Sigmoid colon (tissue), 7 donors: Measurements from ENCODE around the gene PNPLA6. TPM values are rescaled to one million over a fixed set of nuclear protein-coding genes. Genes with fewer than 3 reads are reported as not detected.

ENCODE experiments used
- DNase-seq: peaks from one replicate; pipeline ENCODE4 v3.0.0-alpha.2; 2019
- H3K27ac ChIP-seq, 4 donors: fragments of 200-600 bp; sonication (generic); one replicate each; pipeline ENCODE4 v1.5.1; 2016 to 2019; ENCODE audit warnings: mild to moderate bottlenecking in 1 of 4
- H3K27me3 ChIP-seq, 3 donors: fragments of 200-600 bp; sonication (generic); one replicate each; pipeline ENCODE4 v1.5.1; 2019; ENCODE audit warnings: mild to moderate bottlenecking in 1 of 3
- H3K36me3 ChIP-seq, 4 donors: fragments of 200-600 bp; sonication (generic); one replicate each; pipeline ENCODE4 v1.5.1; 2016 to 2019
- H3K4me1 ChIP-seq, 4 donors: fragments of 200-600 bp; sonication (generic); one replicate each; pipeline ENCODE4 v1.5.1; 2017 to 2019
- H3K4me3 ChIP-seq, 4 donors: fragments of 200-600 bp; sonication (generic); one replicate each; pipeline ENCODE4 v1.5.1; 2017 to 2019; ENCODE audit warnings: mild to moderate bottlenecking in 2 of 4, moderate library complexity in 1 of 4
- H3K9me3 ChIP-seq, 4 donors: fragments of 200-600 bp in 3 of 4; sonication (generic) in 3 of 4; one replicate each; pipeline versions ENCODE4 v1.5.1 to v1.6.1; 2013 to 2019
- EP300 ChIP-seq, 4 donors: sonication (generic); formaldehyde crosslinking; IDR thresholded peaks; one replicate each; pipeline ENCODE4 v1.6.1; 2017; ENCODE audit warnings: antibody characterized with exemption in 4 of 4
- POLR2A ChIP-seq, 2 donors: fragments of 450-650 bp; IDR thresholded peaks; one replicate each; pipeline ENCODE4 v1.6.1; 2016; ENCODE audit warnings: antibody characterized with exemption in 2 of 2, mild to moderate bottlenecking in 2 of 2, moderate library complexity in 2 of 2
- POLR2AphosphoS5 ChIP-seq, 4 donors: sonication (generic); formaldehyde crosslinking; IDR thresholded peaks; one replicate each; pipeline ENCODE4 v1.6.1; 2017; ENCODE audit warnings: antibody characterized with exemption in 4 of 4
- WGBS, 2 donors: extraction: QIAGEN DNeasy Blood & Tissue Kit; methylation state at CpG; one replicate each; pipeline ENCODE4 v1.1.7; 2013; 5-methylcytosine and 5-hydroxymethylcytosine counted together
- intact Hi-C: fragments of 100-400 bp; cut with DNase I; formaldehyde crosslinking; loops from one replicate; pipeline ENCODE4 v1.15.1; 2023
- polyA plus RNA-seq, 3 donors: library from polyadenylated mRNA; stranded (reverse); fragments of 200-250 nt; gene quantifications; one replicate each; pipeline ENCODE4 v1.2.3, GENCODE V29; 2013
- total RNA-seq, 4 donors: library from RNA; depleted of rRNA; stranded (reverse); fragments of >200 nt; gene quantifications; one replicate each; pipeline ENCODE4 v1.1.0, GENCODE V29; 2016
- TF ChIP-seq, protein P1 (sequence below), 4 experiments: fragments of 450-650 bp in 3 of 4; fragments of 200-600 bp in 1 of 4; IDR thresholded peaks; one replicate each; pipeline ENCODE4 v1.5.1; 2016 to 2019; ENCODE audit warnings: antibody characterized with exemption in 4 of 4, mild to moderate bottlenecking in 3 of 4, moderate library complexity in 2 of 4
- donor health status: healthy with polysubstance abuse.
- donor health status: Bipolar disorder and iron deficiency.
- donor health status: healthy.

Gene PNPLA6
- total and polyA plus RNA-seq, 7 donors = 13.6 to 77.0 (median 40.3) TPM

DNA sequence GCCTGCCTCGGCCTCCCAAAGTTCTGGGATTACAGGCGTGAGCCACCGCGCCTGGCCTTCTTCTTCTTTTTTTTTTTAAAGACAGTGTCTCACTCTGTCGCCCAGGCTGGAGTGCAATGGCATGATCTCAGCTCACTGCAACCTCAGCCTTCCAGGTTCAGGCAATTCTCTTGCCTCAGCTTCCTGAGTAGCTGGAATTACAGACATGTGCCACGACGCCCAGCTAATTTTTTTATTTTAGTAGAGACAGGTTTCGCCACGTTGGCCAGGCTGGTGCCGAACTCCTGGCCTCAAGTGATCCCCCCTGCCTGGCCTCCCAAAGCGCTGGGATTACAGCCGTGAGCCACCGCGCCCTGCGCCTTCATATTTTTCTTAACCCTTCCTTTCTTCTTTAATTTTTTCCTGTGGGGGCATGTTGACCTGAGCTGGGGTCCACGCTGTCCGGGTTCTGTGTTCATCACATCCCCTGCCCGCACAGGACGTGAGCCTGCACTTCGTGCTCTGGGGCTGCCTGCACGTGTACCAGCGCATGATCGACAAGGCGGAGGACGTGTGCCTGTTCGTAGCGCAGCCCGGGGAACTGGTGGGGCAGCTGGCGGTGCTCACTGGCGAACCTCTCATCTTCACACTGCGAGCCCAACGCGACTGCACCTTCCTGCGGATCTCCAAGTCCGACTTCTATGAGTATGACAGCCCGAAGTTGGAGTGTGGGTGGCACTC is 14.1 kb downstream of the PNPLA6 start:
- Histone ChIP-seq H3K4me1 (peaks cover 0 to 11% (median 11%) of the 10 kb centered on the region in 4 donors), H3K36me3 (peaks cover 6 to 52% (median 19%) of the 10 kb centered on the region in 4 donors), H3K27ac (no peak overlapping the region), H3K9me3 (no peaks in the 10 kb centered on the region), H3K27me3 (no peaks in the 10 kb centered on the region), H3K4me3 (no peak overlapping the region)
- DNase-seq = no peak
- intact Hi-C loops = no loop called here
- TF ChIP-seq POLR2A (IDR thresholded peaks at IDR 0.05) (no peak), EP300 (IDR thresholded peaks at IDR 0.05) (no peak), POLR2AphosphoS5 (IDR thresholded peaks at IDR 0.05) (no peak)
- TF ChIP-seq, protein P1, sequence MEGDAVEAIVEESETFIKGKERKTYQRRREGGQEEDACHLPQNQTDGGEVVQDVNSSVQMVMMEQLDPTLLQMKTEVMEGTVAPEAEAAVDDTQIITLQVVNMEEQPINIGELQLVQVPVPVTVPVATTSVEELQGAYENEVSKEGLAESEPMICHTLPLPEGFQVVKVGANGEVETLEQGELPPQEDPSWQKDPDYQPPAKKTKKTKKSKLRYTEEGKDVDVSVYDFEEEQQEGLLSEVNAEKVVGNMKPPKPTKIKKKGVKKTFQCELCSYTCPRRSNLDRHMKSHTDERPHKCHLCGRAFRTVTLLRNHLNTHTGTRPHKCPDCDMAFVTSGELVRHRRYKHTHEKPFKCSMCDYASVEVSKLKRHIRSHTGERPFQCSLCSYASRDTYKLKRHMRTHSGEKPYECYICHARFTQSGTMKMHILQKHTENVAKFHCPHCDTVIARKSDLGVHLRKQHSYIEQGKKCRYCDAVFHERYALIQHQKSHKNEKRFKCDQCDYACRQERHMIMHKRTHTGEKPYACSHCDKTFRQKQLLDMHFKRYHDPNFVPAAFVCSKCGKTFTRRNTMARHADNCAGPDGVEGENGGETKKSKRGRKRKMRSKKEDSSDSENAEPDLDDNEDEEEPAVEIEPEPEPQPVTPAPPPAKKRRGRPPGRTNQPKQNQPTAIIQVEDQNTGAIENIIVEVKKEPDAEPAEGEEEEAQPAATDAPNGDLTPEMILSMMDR (IDR thresholded peaks at IDR 0.05) = no peak
- 90 to 96% methylated on average over 36 of the region's 36 CpGs for WGBS, 2 donors

DNA sequence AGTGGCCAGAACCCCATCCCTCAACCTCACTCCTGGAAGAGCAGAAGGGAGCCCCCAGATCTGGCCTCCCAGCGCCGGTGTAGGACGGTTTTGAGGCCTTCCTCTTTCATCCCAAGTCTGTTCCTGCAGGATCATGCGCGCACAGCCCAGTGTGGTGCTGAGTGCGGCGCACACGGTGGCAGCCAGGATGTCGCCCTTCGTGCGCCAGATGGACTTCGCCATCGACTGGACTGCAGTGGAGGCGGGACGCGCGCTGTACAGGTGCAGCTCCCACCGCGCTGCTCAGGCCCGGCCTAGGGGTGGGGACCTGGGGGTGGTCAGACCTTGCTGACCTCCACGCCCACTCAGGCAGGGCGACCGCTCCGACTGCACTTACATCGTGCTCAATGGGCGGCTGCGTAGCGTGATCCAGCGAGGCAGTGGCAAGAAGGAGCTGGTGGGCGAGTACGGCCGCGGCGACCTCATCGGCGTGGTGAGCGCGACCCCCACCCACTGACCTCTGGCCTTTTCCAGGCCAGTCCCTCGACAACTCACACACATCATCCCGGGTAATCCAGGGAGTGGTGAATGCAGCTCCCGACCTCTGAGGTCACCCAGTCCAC is 14.8 kb downstream of the PNPLA6 start:
- Histone ChIP-seq H3K4me1 (peaks cover 0 to 11% (median 11%) of the 10 kb centered on the region in 4 donors), H3K27ac (no peak overlapping the region), H3K27me3 (no peaks in the 10 kb centered on the region), H3K4me3 (no peak overlapping the region), H3K9me3 (no peaks in the 10 kb centered on the region), H3K36me3 (peaks cover 6 to 54% (median 25%) of the 10 kb centered on the region in 4 donors)
- 94 to 96% methylated on average over 41 of the region's 41 CpGs for WGBS, 2 donors
- TF ChIP-seq POLR2AphosphoS5 (IDR thresholded peaks at IDR 0.05) = no peak
- no peak for TF ChIP-seq POLR2A (IDR thresholded peaks at IDR 0.05)
- TF ChIP-seq, protein P1 (IDR thresholded peaks at IDR 0.05) = no peak
- TF ChIP-seq EP300 (IDR thresholded peaks at IDR 0.05) = no peak
- no peak for DNase-seq
- intact Hi-C loops = no loop called here

DNA sequence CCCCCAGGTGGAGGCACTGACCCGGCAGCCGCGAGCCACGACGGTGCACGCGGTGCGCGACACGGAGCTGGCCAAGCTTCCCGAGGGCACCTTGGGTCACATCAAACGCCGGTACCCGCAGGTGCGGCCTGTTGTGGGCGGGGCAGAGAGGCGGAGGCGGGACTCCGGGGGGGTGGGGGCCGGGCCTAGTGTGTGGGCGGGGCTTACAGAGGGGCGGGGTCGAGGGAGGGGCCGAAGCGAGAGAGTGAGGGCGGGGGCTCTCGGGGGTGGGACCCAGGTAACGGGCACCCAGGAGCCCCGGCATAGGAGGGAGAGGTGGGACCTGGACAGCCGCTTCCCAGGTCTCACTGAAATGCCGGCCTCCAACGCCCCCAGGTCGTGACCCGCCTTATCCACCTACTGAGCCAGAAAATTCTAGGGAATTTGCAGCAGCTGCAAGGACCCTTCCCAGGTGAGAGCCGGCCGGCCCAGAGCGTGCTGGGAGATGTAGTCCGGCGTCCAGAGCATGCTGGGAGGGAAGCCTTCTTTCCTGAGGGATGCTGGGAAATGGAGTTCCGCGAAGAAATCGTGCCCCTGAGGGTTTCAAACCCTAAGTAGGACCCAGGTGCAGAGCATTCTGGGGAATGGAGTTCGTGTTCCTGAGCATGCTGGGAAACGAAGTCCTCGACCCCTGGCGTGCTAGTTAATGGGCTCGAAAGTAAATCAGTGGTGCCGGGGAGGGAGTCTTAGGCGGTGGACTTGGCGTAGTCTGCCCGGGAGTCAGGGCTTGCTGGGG is 15.7 kb downstream of the PNPLA6 start:
- peak in 1 of 4 donors; percentile 44 for TF ChIP-seq POLR2AphosphoS5 (IDR thresholded peaks at IDR 0.05)
- TF ChIP-seq POLR2A (IDR thresholded peaks at IDR 0.05) = no peak
- Histone ChIP-seq H3K27me3 (no peaks in the 10 kb centered on the region), H3K36me3 (peaks cover 6 to 54% (median 27%) of the 10 kb centered on the region in 4 donors), H3K9me3 (no peaks in the 10 kb centered on the region), H3K4me3 (peak overlapping the region; percentile 7 to 38 (median 30)), H3K27ac (peak overlapping the region; percentile 46 to 62 (median 58)), H3K4me1 (peaks cover 0 to 11% (median 11%) of the 10 kb centered on the region in 4 donors)
- WGBS, 2 donors = 17 to 41% methylated on average over 51 of the region's 51 CpGs
- intact Hi-C loops = loop anchor here (1.0 kb wide), 1 partner anchor 16 kb away; the partner anchor contains the start of gene PNPLA6
- DNase-seq = peak; percentile 90

DNA sequence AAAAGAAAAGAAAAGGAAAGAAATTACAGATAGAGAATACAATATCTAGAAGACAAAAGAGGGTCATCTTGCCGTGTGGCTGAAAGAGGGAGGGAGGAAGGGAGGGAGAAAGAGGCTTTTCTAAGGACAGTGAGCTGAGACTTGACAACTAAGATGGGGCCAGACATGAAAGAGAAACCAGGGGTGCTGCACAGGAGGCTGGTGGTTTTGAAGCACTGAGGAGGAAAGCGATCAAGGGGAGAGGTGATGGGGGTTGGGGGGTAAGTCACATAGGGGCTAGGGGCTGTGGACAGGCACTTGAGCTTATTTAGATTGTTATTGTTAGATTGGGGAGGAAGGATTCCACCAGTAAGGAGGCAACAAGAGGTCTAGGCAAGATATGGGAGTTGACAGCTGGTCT is 17.3 kb downstream of the PNPLA6 start:
- Histone ChIP-seq H3K27ac (no peak overlapping the region), H3K4me1 (peaks cover 0 to 11% (median 11%) of the 10 kb centered on the region in 4 donors), H3K27me3 (no peaks in the 10 kb centered on the region), H3K4me3 (no peak overlapping the region), H3K9me3 (no peaks in the 10 kb centered on the region), H3K36me3 (peaks cover 19 to 67% (median 42%) of the 10 kb centered on the region in 4 donors)
- intact Hi-C loops = no loop called here
- WGBS, 2 donors = 61 to 94% methylated on average over 2 of the region's 2 CpGs
- no peak for DNase-seq
- TF ChIP-seq EP300 (IDR thresholded peaks at IDR 0.05) = no peak
- TF ChIP-seq, protein P1 (IDR thresholded peaks at IDR 0.05) = no peak
- TF ChIP-seq POLR2A (IDR thresholded peaks at IDR 0.05) = no peak
- no peak for TF ChIP-seq POLR2AphosphoS5 (IDR thresholded peaks at IDR 0.05)

DNA sequence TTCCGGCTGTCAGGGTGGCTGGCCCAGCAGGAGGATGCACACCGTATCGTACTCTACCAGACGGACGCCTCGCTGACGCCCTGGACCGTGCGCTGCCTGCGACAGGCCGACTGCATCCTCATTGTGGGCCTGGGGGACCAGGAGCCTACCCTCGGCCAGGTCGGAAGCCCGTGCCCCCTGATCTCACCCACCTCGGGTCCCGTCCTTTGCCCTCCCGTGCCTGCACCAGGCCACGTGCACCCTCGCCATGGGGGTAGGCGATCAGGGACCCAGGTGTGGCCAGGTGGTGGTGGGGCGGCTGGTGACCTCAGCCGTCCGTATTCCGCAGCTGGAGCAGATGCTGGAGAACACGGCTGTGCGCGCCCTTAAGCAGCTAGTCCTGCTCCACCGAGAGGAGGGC is 19.0 kb downstream of the PNPLA6 start:
- WGBS, 2 donors = 93 to 94% methylated on average over 28 of the region's 28 CpGs
- Histone ChIP-seq H3K4me1 (peaks cover 0 to 11% (median 11%) of the 10 kb centered on the region in 4 donors), H3K9me3 (no peaks in the 10 kb centered on the region), H3K27me3 (no peaks in the 10 kb centered on the region), H3K4me3 (no peak overlapping the region), H3K27ac (no peak overlapping the region), H3K36me3 (peaks cover 30 to 82% (median 59%) of the 10 kb centered on the region in 4 donors)
- TF ChIP-seq, protein P1 (IDR thresholded peaks at IDR 0.05) = no peak
- TF ChIP-seq EP300 (IDR thresholded peaks at IDR 0.05) = no peak
- TF ChIP-seq POLR2AphosphoS5 (IDR thresholded peaks at IDR 0.05) = no peak
- no peak for TF ChIP-seq POLR2A (IDR thresholded peaks at IDR 0.05)
- intact Hi-C loops = no loop called here
- DNase-seq = no peak
